Psoas muscle (tissue), 8 donors: ENCODE results near the gene KCNN3. TPM values are rescaled to one million over a fixed set of nuclear protein-coding genes. Genes with fewer than 3 reads are reported as not detected.

Source experiments
- ATAC-seq, 4 donors: fragments of 200-7000 bp; cut with Tn5 transposase; one replicate each; pipeline ENCODE4 v1.9.1; 2020; ENCODE audit warnings: moderate library complexity in 3 of 4, mild to moderate bottlenecking in 2 of 4
- DNase-seq, 2 donors: peaks; one replicate each; pipeline ENCODE4 v3.0.0-alpha.2; 2020
- H3K27ac ChIP-seq: fragments of 200-600 bp; one replicate; pipeline ENCODE4 v1.8.0; 2022
- H3K27me3 ChIP-seq, 3 donors: fragments of 200-600 bp in 1 of 3; one replicate each; pipeline versions ENCODE4 v1.6.1 to v1.8.0; 2013 to 2022; ENCODE audit warnings: low read length in 2 of 3, mild to moderate bottlenecking in 2 of 3, moderate library complexity in 1 of 3; ENCODE audit not compliant: insufficient read depth in 3 of 3
- H3K36me3 ChIP-seq, 2 donors: fragments of 200-600 bp in 1 of 2; one replicate each; pipeline versions ENCODE4 v1.6.1 to v1.8.0; 2013 to 2022; ENCODE audit warnings: low read depth in 1 of 2, mild to moderate bottlenecking in 1 of 2, moderate library complexity in 1 of 2; ENCODE audit not compliant: insufficient read depth in 1 of 2
- H3K4me1 ChIP-seq: fragments of 200-600 bp; one replicate; pipeline ENCODE4 v1.8.0; 2022
- H3K4me3 ChIP-seq: fragments of 200-600 bp; one replicate; pipeline ENCODE4 v1.8.0; 2022; ENCODE audit warnings: mild to moderate bottlenecking
- H3K9me3 ChIP-seq: fragments of 200-600 bp; one replicate; pipeline ENCODE4 v1.8.0; 2022
- CTCF ChIP-seq: fragments of 200-600 bp; IDR thresholded peaks from one replicate; pipeline ENCODE4 v1.8.0; 2022; ENCODE audit warnings: antibody characterized with exemption
- whole genome bisulfite sequencing, 3 donors: extraction: QIAGEN DNeasy Blood & Tissue Kit; methylation state at CpG; one replicate each; pipeline versions ENCODE4 v1.1.6 to v1.1.7; 2013; 5-methylcytosine and 5-hydroxymethylcytosine counted together
- intact Hi-C, 2 donors: fragments of 100-400 bp; cut with DNase I; formaldehyde crosslinking; loops; one replicate each; pipeline versions ENCODE4 v1.11.0 to v1.14.2; 2022
- polyA plus RNA-seq, 3 donors: library from polyadenylated mRNA; stranded (reverse); fragments of 200-250 nt; gene quantifications; one replicate each; pipeline ENCODE4 v1.2.3, GENCODE V29; 2013
- total RNA-seq, 4 donors: library from RNA; stranded (reverse); fragmentation: NEBNext Ultra II Directional in 2 of 4; extraction: Animal tissue kit (Norgen Biotek cat#: 25700) in 2 of 4; gene quantifications; one replicate each; pipeline versions ENCODE4 v1.2.1 to v1.2.4, GENCODE V29; 2021 to 2023
- donor health status: healthy with polysubstance abuse.
- donor health status: DM: no; HTN: no; CAD: no; lungs with moderate emphysema.
- donor health status: Bipolar disorder and iron deficiency.
- donor health status: healthy.
- donor health status: DM: yes; HTN: yes; CAD: no.
- donor health status: DM: no; HTN: no; CAD: no.
- donor health status: DM: no; HTN: no; CAD: no.
- donor health status: DM: yes; HTN: yes; CAD: no.

KCNN3 gene
- total and polyA plus RNA-seq, 7 donors = 2.5 to 60.9 (median 11.8) TPM

GRCh38 chr1:154822233-154822632 is 47.8 kb downstream of the KCNN3 start:
- WGBS, 3 donors = 74 to 90% (median 76%) methylated on average over 10 of the region's 10 CpGs
- H3K4me1 ChIP-seq = peaks cover 6% of the 10 kb centered on the region

GRCh38 chr1:154821083-154821482 is 49.0 kb downstream of the KCNN3 start:
- 66 to 74% (median 66%) methylated on average over 7 of the region's 7 CpGs for WGBS, 3 donors
- Histone ChIP-seq H3K27me3 (no peaks in the 10 kb centered on the region), H3K36me3 (peaks cover 0 to 31% of the 10 kb centered on the region in 2 donors), H3K9me3 (no peaks in the 10 kb centered on the region), H3K4me3 (no peak overlapping the region), H3K27ac (no peak overlapping the region), H3K4me1 (peaks cover 6% of the 10 kb centered on the region)
- TF ChIP-seq CTCF = no peak
- no peak for DNase-seq
- ATAC-seq = no peak
- intact Hi-C loops = no loop called here

More at GRCh38 chr1:154822233-154822632, 47.8 kb downstream of the KCNN3 start:
- no peak for ATAC-seq
- H3K4me3 ChIP-seq = no peak overlapping the region
- peaks cover 0 to 30% of the 10 kb centered on the region in 2 donors for H3K36me3 ChIP-seq
- no peaks in the 10 kb centered on the region for H3K27me3 ChIP-seq
- DNase-seq = no peak
- H3K9me3 ChIP-seq = no peaks in the 10 kb centered on the region
- no peak overlapping the region for H3K27ac ChIP-seq
- TF ChIP-seq CTCF = no peak
- intact Hi-C loops = no loop called here

- intact Hi-C loops = no loop called here
- ATAC-seq (peak in 3 of 4 donors; percentile 11 to 34 (median 29)), DNase-seq (no peak)
- Histone ChIP-seq H3K27me3 (no peaks in the 10 kb centered on the region), H3K4me3 (no peak overlapping the region), H3K9me3 (no peaks in the 10 kb centered on the region), H3K4me1 (peaks cover 6% of the 10 kb centered on the region), H3K36me3 (peaks cover 0 to 31% of the 10 kb centered on the region in 2 donors), H3K27ac (no peak overlapping the region)
- 74 to 89% (median 79%) methylated on average over 6 of the region's 6 CpGs for WGBS, 3 donors
- no peak for TF ChIP-seq CTCF
Observed at GRCh38 chr1:154820646-154821045, 49.4 kb downstream of the KCNN3 start.

GRCh38 chr1:154819628-154820590 is 50.2 kb downstream of the KCNN3 start:
- Histone ChIP-seq H3K9me3 (no peaks in the 10 kb centered on the region), H3K27me3 (no peaks in the 10 kb centered on the region), H3K4me1 (peaks cover 6% of the 10 kb centered on the region), H3K4me3 (no peak overlapping the region), H3K36me3 (peaks cover 0 to 31% of the 10 kb centered on the region in 2 donors), H3K27ac (no peak overlapping the region)
- DNase-seq (no peak), ATAC-seq (peak; percentile 69 to 75 (median 73))
- intact Hi-C loops = no loop called here
- peak; percentile 42 for TF ChIP-seq CTCF
- WGBS, 3 donors = 62 to 72% (median 65%) methylated on average over 7 of the region's 7 CpGs
